Osteoblast (primary cell): ENCODE results near the gene CLPTM1L. TPM values are rescaled to one million over a fixed set of nuclear protein-coding genes. Genes with fewer than 3 reads are reported as not detected.

Experiments
- DNase-seq: peaks from one replicate; pipeline ENCODE4 v3.0.0; 2011; ENCODE audit warnings: low spot score, mixed read lengths; ENCODE audit not compliant: insufficient read length; ENCODE audit errors: missing footprints
- H2AFZ ChIP-seq: 2 replicates; pipeline ENCODE4 v1.6.0; 2011; ENCODE audit warnings: mild to moderate bottlenecking, low read length
- H3K27ac ChIP-seq: 2 replicates; pipeline ENCODE4 v1.5.1; 2011; ENCODE audit warnings: mild to moderate bottlenecking, low read depth, low read length, moderate library complexity
- H3K27me3 ChIP-seq: 2 replicates; pipeline ENCODE4 v1.6.0; 2012; ENCODE audit warnings: mild to moderate bottlenecking, control low read depth, inconsistent platforms, low read length, moderate library complexity; ENCODE audit not compliant: insufficient read depth
- H3K36me3 ChIP-seq: 2 replicates; pipeline ENCODE4 v1.5.1; 2011; ENCODE audit warnings: mild to moderate bottlenecking, low read length, control low read depth, moderate library complexity; ENCODE audit not compliant: insufficient read depth
- H3K4me1 ChIP-seq: 2 replicates; pipeline ENCODE4 v1.5.1; 2011; ENCODE audit warnings: mild to moderate bottlenecking, low read length, control low read depth, moderate library complexity; ENCODE audit not compliant: insufficient read depth
- H3K4me2 ChIP-seq: 2 replicates; pipeline ENCODE4 v1.6.0; 2011; ENCODE audit warnings: mild to moderate bottlenecking, low read length; ENCODE audit not compliant: insufficient read depth
- H3K4me3 ChIP-seq: fragments of 200-600 bp; sonication (generic); 3 replicates; pipeline ENCODE4 v1.5.1; 2012; ENCODE audit warnings: mild to moderate bottlenecking, low read length, inconsistent platforms; ENCODE audit not compliant: insufficient read depth
- H3K79me2 ChIP-seq: 2 replicates; pipeline ENCODE4 v1.6.0; 2012; ENCODE audit warnings: mild to moderate bottlenecking, low read length, control low read depth, inconsistent platforms; ENCODE audit not compliant: insufficient read depth
- H3K9me3 ChIP-seq: 2 replicates; pipeline ENCODE4 v1.5.1; 2011; ENCODE audit warnings: low read depth, low read length, control low read depth
- H4K20me1 ChIP-seq: 2 replicates; pipeline ENCODE4 v1.6.0; 2012; ENCODE audit warnings: mild to moderate bottlenecking, low read length, control low read depth; ENCODE audit not compliant: insufficient read depth
- CTCF ChIP-seq: IDR thresholded peaks from 2 replicates; pipeline ENCODE4 v1.5.1; 2011; ENCODE audit warnings: mild to moderate bottlenecking, low read depth, low read length, moderate library complexity; ENCODE audit errors: extremely low read depth
- total RNA-seq: library from RNA; depleted of rRNA; stranded (reverse); fragments of >200 nt; gene quantifications from 2 replicates; pipeline ENCODE4 v1.2.3, GENCODE V29; 2012

The CLPTM1L gene
- total RNA-seq, 1 donor: 139 TPM

GRCh38 chr5:1315018-1315708 is 29.7 kb downstream of the CLPTM1L start:
- H2AFZ ChIP-seq: no peak overlapping the region
- no peak for TF ChIP-seq CTCF
- no peak overlapping the region for H3K4me3 ChIP-seq
- H3K4me2 ChIP-seq: no peak overlapping the region
- peak; percentile 32 for DNase-seq
- H3K27me3 ChIP-seq: no peaks in the 10 kb centered on the region
- H4K20me1 ChIP-seq: no peaks in the 10 kb centered on the region
- peaks cover 9% of the 10 kb centered on the region for H3K4me1 ChIP-seq
- peaks cover 18% of the 10 kb centered on the region for H3K36me3 ChIP-seq
- H3K9me3 ChIP-seq: no peaks in the 10 kb centered on the region
- H3K27ac ChIP-seq: no peak overlapping the region
- H3K79me2 ChIP-seq: no peaks in the 10 kb centered on the region

GRCh38 chr5:1314564-1314982 is 30.3 kb downstream of the CLPTM1L start:
- H3K36me3 ChIP-seq: peaks cover 15% of the 10 kb centered on the region
- no peak for TF ChIP-seq CTCF
- H3K79me2 ChIP-seq: no peaks in the 10 kb centered on the region
- no peak overlapping the region for H3K4me2 ChIP-seq
- H3K9me3 ChIP-seq: no peaks in the 10 kb centered on the region
- no peaks in the 10 kb centered on the region for H4K20me1 ChIP-seq
- no peak overlapping the region for H3K4me3 ChIP-seq
- no peaks in the 10 kb centered on the region for H3K27me3 ChIP-seq
- no peak for DNase-seq
- peaks cover 9% of the 10 kb centered on the region for H3K4me1 ChIP-seq
- no peak overlapping the region for H2AFZ ChIP-seq
- no peak overlapping the region for H3K27ac ChIP-seq

GRCh38 chr5:1312993-1313833 is 31.7 kb downstream of the CLPTM1L start:
- no peaks in the 10 kb centered on the region for H3K27me3 ChIP-seq
- no peaks in the 10 kb centered on the region for H3K79me2 ChIP-seq
- no peak for DNase-seq
- TF ChIP-seq CTCF: no peak
- no peak overlapping the region for H3K27ac ChIP-seq
- no peaks in the 10 kb centered on the region for H3K9me3 ChIP-seq
- no peak overlapping the region for H3K4me3 ChIP-seq
- H3K36me3 ChIP-seq: peaks cover 10% of the 10 kb centered on the region
- H3K4me1 ChIP-seq: peaks cover 9% of the 10 kb centered on the region
- no peak overlapping the region for H3K4me2 ChIP-seq
- H2AFZ ChIP-seq: no peak overlapping the region
- no peaks in the 10 kb centered on the region for H4K20me1 ChIP-seq

GRCh38 chr5:1312206-1312605 is 32.7 kb downstream of the CLPTM1L start:
- TF ChIP-seq CTCF: no peak
- H3K79me2 ChIP-seq: no peaks in the 10 kb centered on the region
- H2AFZ ChIP-seq: no peak overlapping the region
- H3K4me1 ChIP-seq: peaks cover 9% of the 10 kb centered on the region
- no peaks in the 10 kb centered on the region for H4K20me1 ChIP-seq
- no peak overlapping the region for H3K4me3 ChIP-seq
- DNase-seq: no peak
- no peak overlapping the region for H3K27ac ChIP-seq
- H3K36me3 ChIP-seq: peaks cover under 1% of the 10 kb centered on the region
- no peaks in the 10 kb centered on the region for H3K9me3 ChIP-seq
- H3K27me3 ChIP-seq: no peaks in the 10 kb centered on the region
- no peak overlapping the region for H3K4me2 ChIP-seq
